Measurements from ENCODE around the gene ESYT2. TPM values are rescaled to one million over a fixed set of nuclear protein-coding genes. Genes with fewer than 3 reads are reported as not detected.

Gene ESYT2
- total RNA-seq, 1 experiment from 2014 or later: 39.0 TPM

DNA sequence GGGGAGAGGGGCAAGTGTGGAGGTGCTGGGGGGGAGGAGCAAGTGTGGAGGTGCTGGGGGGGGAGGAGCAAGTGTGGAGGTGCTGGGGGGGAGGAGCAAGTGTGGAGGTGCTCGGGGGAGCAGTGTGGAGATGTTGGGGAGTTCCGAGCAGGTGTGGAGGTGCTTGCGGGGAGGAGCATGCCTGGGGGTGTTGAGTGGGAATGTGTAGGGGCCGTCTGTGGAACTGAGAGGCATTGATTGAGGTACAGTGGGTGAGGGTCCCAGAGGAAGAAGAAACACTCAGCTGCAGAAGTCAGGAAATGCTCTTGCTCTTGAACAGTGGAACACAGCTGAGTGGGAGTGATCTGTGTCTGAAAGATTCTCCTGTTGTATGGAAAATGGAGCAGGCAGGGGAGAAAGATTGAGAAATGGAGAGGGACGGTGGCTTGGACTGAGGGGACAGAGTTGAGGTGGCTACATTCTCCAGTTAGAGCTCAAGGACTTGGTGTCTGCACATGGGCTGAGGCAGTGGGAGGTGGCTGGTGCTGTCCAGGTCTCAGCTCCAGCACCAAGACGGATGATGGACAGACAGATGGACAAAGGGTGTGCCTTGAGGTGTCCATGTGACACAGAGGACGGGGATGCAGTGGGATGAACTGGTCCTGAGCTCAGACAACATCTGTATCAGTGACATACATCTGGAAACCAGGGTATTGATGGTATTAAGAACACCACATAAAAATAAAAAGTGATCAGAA lies 99.5 kb downstream of the ESYT2 start:
- no peak overlapping the region for H3K4me3 Mint-ChIP-seq
- no peak overlapping the region for H3K14ac ChIP-seq (ENCODE audit: insufficient read depth, low read length)
- H2AFZ ChIP-seq (ENCODE audit: low read length): no peak overlapping the region
- peaks cover 3 to 26% (median 23%) of the 10 kb centered on the region in 3 experiments; a peak in 5 of 7 replicates for H3K36me3 Mint-ChIP-seq (ENCODE audit: insufficient read depth in 1 of 3, low read depth in 3 of 3)
- H3K23ac ChIP-seq (ENCODE audit: insufficient read length, low read depth, low read length): no peak overlapping the region
- no peaks in the 10 kb centered on the region for H3K27me3 ChIP-seq (ENCODE audit: insufficient read depth, low read length)
- no peaks in the 10 kb centered on the region for H3K79me2 ChIP-seq (ENCODE audit: insufficient read depth, low read length)
- DNase-seq: no peak
- no peaks in the 10 kb centered on the region; the same call in 1 of the 2 replicates for H3K4me1 ChIP-seq (ENCODE audit: insufficient read depth, low read length)
- H4K91ac ChIP-seq (ENCODE audit: insufficient read length, low read depth, low read length): no peak overlapping the region
- H3K9me3 Mint-ChIP-seq: no peaks in the 10 kb centered on the region
- no peak overlapping the region for H3K18ac ChIP-seq (ENCODE audit: insufficient read length, low read depth, low read length)
- H3K27ac Mint-ChIP-seq: peak overlapping the region in 1 of 3 experiments; percentile 22; a peak in 1 of 7 replicates
- H3K27ac ChIP-seq (ENCODE audit: insufficient read length, low read depth, low read length): no peak overlapping the region
- H4K5ac ChIP-seq (ENCODE audit: insufficient read length, low read depth, low read length): no peak overlapping the region
- no peaks in the 10 kb centered on the region for H3K27me3 Mint-ChIP-seq (ENCODE audit: low read depth)
- H4K20me1 ChIP-seq (ENCODE audit: control insufficient read depth, insufficient read depth, insufficient read length): no peaks in the 10 kb centered on the region
- H2BK12ac ChIP-seq (ENCODE audit: insufficient read length, low read depth, low read length): no peak overlapping the region
- H3K56ac ChIP-seq (ENCODE audit: insufficient read length, low read depth, low read length): no peak overlapping the region
- H3K9me3 ChIP-seq (ENCODE audit: control insufficient read depth, low read depth, low read length): no peaks in the 10 kb centered on the region
- H3K4ac ChIP-seq (ENCODE audit: low read depth, low read length): no peak overlapping the region
- no peaks in the 10 kb centered on the region for H3K23me2 ChIP-seq (ENCODE audit: insufficient read length, low read depth, low read length, poor library complexity, severe bottlenecking)
- no peak overlapping the region for H2BK5ac ChIP-seq (ENCODE audit: insufficient read length, low read length)
- no CpG with 5 or more reads among the region's 7 CpGs for WGBS (ENCODE audit: extremely low coverage, insufficient read length, low lambda C conversion rate)
- H3K9ac ChIP-seq (ENCODE audit: extremely low read depth, insufficient read length, low read length): no peak overlapping the region
- no peak overlapping the region for H2BK20ac ChIP-seq (ENCODE audit: low read depth, low read length, poor library complexity, severe bottlenecking)
- TF ChIP-seq, protein P1, sequence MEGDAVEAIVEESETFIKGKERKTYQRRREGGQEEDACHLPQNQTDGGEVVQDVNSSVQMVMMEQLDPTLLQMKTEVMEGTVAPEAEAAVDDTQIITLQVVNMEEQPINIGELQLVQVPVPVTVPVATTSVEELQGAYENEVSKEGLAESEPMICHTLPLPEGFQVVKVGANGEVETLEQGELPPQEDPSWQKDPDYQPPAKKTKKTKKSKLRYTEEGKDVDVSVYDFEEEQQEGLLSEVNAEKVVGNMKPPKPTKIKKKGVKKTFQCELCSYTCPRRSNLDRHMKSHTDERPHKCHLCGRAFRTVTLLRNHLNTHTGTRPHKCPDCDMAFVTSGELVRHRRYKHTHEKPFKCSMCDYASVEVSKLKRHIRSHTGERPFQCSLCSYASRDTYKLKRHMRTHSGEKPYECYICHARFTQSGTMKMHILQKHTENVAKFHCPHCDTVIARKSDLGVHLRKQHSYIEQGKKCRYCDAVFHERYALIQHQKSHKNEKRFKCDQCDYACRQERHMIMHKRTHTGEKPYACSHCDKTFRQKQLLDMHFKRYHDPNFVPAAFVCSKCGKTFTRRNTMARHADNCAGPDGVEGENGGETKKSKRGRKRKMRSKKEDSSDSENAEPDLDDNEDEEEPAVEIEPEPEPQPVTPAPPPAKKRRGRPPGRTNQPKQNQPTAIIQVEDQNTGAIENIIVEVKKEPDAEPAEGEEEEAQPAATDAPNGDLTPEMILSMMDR (conservative IDR thresholded peaks at IDR 0.05): no peak
- no peak overlapping the region for H2AK5ac ChIP-seq (ENCODE audit: insufficient read length, low read length)
- H3K79me1 ChIP-seq (ENCODE audit: insufficient read depth, low read depth, low read length, poor library complexity, severe bottlenecking): no peaks in the 10 kb centered on the region
- H2BK120ac ChIP-seq (ENCODE audit: low read depth, low read length, poor library complexity, severe bottlenecking): no peak overlapping the region
- no peak overlapping the region for H4K8ac ChIP-seq (replicated peaks; ENCODE audit: insufficient read length, low read depth, low read length)
- no peak overlapping the region for H3K4me2 ChIP-seq (ENCODE audit: insufficient read depth, insufficient read length, low read length)
- peaks cover 11 to 39% of the 10 kb centered on the region in 2 experiments for H3K4me1 Mint-ChIP-seq
- H2BK15ac ChIP-seq (ENCODE audit: low read depth, low read length): no peak overlapping the region
- H3T11ph ChIP-seq (ENCODE audit: low read length): no peak overlapping the region
